Stimulated activated CD8-positive, alpha-beta memory T cell treated with anti-CD3 and anti-CD28 coated beads, Interleukin-7, amount 100 ng/mL, for 1 hour (primary cell): Measurements from ENCODE around the gene NANS.
"Not testable (repeated sequence)": the region's sequence is repeated elsewhere in the genome, so short reads cannot be mapped to it uniquely, and the experiment has no call there.

Experiments
- DNase-seq, 2 donors: peaks; one replicate each; pipeline ENCODE4 v3.0.0-alpha.2; 2020; ENCODE audit warnings: low read depth in 2 of 2

Gene NANS

GRCh38 chr9:98076514-98076890 is 20.0 kb downstream of the NANS start:
- DNase-seq, result not testable (repeated sequence)

DNA sequence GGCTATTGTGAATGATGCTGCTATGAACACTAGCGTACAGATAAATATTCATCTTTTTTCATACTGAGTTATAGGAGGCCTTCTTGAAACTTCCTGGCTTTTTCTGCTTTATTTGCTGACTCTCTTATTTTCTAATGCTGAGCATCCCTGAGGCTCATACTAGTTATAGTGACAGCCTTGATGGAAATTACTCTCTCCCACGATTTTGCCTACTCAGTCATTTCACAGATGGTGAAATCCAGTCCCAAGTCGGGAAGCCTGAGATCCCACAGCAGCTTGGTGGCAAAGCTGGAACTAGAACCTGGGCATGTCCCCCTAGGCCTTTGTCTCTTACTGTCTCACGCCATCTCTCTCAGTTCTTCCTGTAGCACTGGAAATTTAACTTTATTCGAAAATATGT is 22.4 kb downstream of the NANS start:
- no peak for DNase-seq

DNA sequence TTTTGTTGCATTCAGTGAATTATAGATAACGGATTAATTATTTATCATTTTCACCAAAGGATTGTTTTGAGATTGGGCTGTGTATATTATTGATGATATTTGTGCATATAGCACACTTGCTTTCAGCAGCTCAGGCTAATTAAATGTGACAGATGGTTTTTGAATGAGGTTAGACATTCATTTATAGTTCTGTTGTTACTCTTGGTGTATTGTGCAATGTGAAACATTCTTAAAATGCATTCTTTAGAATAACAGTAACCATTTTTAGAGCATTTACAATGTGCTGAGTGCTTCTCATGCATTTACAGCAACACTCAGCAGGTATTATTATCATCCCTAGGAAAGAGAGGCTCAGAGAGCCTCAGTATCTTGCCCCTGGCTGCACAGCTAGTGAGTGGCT is 23.8 kb downstream of the NANS start:
- DNase-seq, result no peak

GRCh38 chr9:98080780-98081179 is 24.2 kb downstream of the NANS start:
- DNase-seq, result no peak

DNA sequence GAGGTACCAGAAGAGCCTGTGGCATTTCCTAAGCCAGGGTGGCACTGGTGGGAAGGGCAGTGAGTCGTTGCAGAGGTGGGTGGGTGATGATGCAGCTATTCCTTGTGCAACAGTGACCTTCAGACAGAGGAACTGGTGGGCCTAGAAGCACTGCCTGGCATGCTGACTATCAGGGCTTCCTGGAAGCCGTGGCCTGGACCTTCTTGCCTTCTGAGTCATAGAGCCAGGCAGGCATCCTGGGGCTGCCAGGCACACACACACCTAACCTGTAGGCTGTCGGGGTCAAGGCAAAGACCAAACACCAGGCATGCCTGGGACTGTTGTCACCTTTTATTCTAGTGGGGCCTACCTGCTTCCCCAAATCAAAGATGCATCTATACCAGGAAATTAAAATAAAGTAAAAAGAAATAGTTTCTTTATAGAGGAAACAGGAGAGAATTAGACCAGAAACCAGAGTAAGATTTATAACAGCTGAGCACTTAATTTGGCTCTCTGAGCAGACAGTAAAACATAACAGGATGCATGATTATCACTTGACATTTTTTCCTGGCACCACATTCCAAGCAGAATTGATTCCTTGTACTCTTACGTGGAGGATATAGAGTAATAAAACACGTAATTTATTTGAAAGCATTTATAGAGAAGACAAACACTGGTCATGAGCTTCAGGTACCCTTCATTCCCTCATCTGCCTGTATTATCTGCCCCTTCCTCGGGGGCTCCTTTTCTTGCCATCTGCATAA is 25.1 kb downstream of the NANS start:
- DNase-seq, result no peak

DNA sequence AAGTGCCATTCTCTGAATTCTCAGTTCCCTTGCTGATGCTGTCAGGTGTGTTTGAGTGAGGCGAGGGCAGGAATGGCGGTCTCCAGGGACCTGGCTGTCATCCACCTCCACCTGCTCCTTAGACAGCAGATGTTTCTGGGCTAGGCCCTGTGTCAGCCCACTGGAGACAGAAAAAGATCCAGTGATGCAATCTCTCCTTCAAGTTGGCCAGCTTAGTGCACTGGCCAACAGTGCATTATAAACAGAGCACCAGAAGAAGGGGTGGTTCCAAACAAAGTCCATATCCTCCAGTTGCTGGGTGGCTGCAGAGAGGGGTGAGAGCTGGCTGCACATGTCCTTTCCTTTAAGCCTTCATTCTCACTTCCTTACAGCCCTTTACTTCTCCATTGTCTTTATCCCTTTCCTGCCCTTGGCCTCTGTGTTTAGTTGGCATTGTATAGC is 26.5 kb downstream of the NANS start:
- DNase-seq, result no peak

DNA sequence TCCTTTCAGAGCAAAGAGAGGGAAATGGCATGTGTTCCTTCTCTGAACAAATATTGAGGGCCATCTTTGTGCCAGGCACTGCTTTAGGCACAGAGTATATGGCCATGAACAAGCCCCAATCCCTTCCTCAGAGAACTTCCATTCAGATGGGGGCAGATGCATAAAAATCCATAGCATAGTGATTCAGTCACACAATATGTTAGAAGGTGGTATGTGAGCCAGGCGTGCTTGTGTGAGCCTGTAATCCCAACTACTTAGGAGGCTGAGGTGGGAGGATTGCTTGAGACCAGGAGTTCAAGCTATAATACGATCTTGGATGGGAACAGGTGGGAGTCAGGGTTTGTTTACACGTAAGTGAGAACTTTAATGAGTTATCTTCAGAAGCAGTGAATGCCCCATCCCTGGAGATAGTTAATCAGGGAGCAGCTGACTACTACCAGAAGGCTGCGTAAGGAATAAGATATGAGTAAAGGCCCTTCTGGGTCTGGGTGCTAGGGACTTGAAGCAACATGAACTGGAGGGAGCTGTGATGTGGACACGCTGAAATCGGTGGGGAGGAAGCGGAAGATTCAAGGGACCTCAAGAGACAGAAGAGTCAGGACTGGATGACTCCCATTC is 27.1 kb downstream of the NANS start:
- no peak for DNase-seq

DNA sequence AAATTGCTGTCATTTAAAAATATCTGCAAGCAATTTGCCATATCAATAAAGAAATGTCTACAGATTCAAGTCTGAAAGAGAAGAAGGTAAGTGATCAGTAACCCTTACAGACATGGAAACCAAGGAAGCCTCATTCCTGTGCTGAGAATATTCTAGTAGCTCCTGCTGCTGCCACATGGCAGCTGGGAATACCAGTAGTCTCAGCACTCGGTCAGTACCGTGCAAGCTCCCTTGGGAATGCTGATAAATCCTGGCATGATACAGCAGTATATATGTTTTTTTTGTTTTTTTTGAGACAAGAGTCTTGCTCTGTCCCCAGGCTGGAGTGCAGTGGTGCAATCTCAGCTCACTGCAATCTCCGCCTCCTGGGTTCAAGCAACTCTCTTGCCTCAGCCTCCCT is 27.9 kb downstream of the NANS start:
- no peak for DNase-seq

GRCh38 chr9:98085058-98085457 is 28.5 kb downstream of the NANS start:
- no peak for DNase-seq

GRCh38 chr9:98085944-98086343 is 29.4 kb downstream of the NANS start:
- no peak for DNase-seq

GRCh38 chr9:98086461-98086860 is 29.9 kb downstream of the NANS start:
- DNase-seq, result no peak

DNA sequence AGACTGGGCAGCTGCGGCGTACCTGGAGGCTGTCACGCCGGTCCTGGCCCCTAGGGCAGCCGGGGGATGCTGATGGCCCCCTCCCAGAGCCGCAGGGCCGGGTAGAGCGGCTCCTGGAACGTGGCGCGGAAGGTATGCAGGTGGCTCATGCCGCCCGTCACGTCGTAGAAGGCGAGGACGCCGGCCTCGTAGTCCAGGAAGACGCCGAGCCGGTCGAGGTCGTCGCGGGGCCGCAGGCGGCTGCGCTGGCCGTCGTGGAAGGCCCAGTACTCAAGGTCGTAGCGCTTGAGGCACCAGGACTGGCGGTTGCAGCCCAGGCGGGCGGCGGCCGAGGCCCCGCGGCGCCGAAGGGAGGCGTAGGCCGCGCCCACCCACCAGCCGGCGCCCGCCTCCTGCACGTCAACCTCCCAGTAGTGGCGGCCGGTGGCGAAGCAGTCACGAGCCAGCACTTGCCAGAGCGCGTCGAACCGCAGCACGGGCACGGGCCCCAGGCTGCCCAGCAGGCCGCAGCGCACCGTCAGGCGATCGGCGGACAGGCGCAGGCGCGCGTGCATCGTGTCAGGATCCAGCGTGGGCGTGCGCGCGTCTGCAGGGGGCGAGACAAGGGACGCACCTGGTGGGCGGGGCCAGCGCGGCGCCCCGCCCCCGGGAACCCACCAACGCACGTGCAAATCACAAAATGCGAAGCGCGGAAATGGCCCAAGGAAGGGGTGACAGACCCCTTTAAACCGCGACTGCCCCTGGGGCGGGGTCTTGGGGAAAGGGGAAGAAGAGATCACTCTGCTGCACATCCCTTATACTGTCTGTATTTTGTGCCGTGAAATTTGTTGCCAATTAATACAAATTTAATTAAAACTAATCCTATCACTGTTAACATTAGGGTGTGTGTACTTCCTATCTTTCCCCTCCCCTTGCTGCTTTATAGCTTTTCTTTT is 31.2 kb downstream of the NANS start:
- no peak for DNase-seq

- DNase-seq, result not testable (repeated sequence)
Measured at GRCh38 chr9:98090674-98091073, 34.1 kb downstream of the NANS start.

- no peak for DNase-seq
Measured at GRCh38 chr9:98091735-98092612, 35.4 kb downstream of the NANS start.

DNA sequence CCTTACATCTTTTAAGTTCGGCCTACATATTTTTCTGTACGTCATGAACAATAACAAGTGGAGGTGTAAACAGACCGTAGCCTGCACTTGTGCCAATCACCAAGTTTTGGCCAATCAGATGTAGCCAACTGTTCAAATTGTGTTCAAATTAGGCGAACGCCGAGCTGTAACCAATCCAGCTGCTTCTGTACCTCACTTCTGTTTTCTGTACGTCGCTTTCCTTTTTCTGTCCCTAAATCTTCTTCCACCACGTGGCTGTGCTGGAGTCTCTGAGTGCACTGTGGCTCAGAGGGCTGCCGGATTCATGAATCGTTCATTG is 36.0 kb downstream of the NANS start:
- DNase-seq, result no peak

- no peak for DNase-seq
Measured at GRCh38 chr9:98094316-98094715, 37.8 kb downstream of the NANS start.

DNA sequence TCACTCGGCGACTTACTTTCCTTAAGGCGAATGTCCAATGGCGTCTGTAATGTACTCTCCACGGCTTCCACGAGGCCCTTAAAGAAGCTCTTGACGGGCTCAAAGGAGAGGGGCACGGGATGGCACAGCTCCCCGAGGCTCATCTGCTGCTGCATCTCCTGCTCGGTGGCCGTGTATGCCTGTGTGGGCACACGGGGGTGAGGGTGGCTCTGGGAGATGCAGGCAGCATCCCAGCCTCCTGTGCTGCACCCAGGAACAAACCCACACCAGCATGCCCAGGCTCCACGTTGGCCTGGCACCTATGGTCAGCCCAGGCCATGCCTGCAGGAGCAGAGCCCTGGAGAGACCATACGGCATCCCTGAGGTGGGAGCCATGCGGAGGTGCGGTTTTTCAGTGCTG is 38.3 kb downstream of the NANS start:
- DNase-seq, result no peak

DNA sequence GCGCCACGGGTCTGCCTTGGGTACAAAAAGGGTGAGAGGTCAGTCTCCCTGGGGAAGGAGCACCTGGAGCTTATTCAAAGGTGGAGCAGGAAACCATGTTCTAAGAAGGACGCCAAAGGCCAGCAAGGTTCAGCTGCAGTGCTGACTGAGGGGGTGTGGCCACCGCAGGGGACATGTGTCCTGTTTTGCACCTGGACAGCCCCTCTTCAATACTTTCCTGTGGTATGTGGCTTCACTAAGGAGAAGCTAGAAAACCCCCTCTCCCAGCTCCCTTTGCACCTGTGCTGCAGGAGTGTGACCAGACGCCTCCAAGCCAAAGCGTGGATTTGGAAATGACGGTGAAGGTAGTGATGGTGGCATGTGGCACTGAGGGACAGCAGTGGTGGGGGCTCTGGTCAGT is 38.9 kb downstream of the NANS start:
- no peak for DNase-seq

GRCh38 chr9:98096091-98096490 is 39.6 kb downstream of the NANS start:
- DNase-seq, result no peak

DNA sequence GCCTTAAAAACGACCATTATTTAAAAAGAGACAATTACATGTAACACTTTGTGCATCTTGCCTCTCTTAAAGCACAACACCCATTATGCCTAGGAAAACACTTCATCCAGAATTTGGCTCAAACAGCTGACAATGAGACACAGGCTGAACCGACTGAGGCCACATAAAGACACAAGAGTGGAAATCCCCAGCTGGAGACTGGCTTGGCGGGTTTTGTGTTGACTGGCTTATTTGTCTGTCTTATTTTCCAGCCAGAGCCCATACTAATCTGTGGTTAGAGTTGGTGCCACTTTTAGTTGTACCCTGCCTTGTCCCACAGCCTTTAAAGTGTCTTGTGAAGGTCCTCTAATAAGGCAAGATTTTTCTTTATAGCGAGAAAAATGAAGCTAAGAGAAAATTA is 41.3 kb downstream of the NANS start:
- no peak for DNase-seq

GRCh38 chr9:98099346-98099745 is 42.8 kb downstream of the NANS start:
- DNase-seq, result no peak

DNA sequence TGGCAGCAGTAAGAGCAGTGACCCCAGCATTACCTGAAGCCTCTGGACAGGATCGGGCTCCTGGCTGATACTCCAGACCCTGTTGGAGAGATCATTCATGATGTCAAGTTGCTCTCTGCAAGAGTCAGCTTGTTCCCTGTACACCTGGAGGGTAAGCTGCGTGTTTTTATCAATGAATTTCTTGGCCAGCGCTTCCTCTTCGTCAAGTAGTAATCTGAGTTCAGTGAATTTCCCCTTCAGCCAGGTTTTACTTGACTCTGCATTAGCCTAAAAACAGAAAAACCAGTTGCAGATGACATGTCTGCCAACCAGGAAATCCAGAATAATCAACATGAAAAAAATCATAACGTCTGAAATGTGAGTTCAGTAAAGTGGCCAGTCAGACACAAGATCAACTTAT is 43.4 kb downstream of the NANS start:
- no peak for DNase-seq
